T-cell (primary cell): ENCODE data around the gene CCDC78. TPM values are rescaled to one million over a fixed set of nuclear protein-coding genes. Genes with fewer than 3 reads are reported as not detected.

ENCODE experiments used
- ATAC-seq, 4 experiments: fragments of 200-7000 bp in 3 of 4; fragments of 150-1000 bp in 1 of 4; cut with Tn5 transposase; replicated peaks in 1 of 4; 1 replicate in 3 of 4; 2 replicates in 1 of 4; pipeline ENCODE4 v1.10.0; 2021; ENCODE audit warnings: moderate library complexity in 3 of 4, mild to moderate bottlenecking in 2 of 4, moderate number of reproducible peaks in 1 of 4
- CTCF ChIA-PET, 2 donors: fragments of 300-600 bp; sonication (Branson Sonifier 250); formaldehyde crosslinking; loops; one replicate each; lab custom pipeline; 2022; ENCODE audit warnings: antibody characterized with exemption in 2 of 2; lab: Charles Lee
- POLR2A ChIA-PET, 2 donors: fragments of 300-600 bp; sonication (Branson Sonifier 250); formaldehyde crosslinking; loops; one replicate each; lab custom pipeline; 2022; ENCODE audit warnings: antibody characterized with exemption in 2 of 2; lab: Charles Lee
- DNase-seq, 35 experiments: peaks; one replicate each; pipeline versions ENCODE4 v3.0.0 to v3.0.0-alpha.2; 2013 to 2023
- H3K27ac ChIP-seq: one replicate; pipeline ENCODE4 v1.5.1; 2013; ENCODE audit warnings: low read length
- H3K27me3 ChIP-seq, 2 experiments: replicated peaks in 1 of 2; 1 replicate in 1 of 2; 2 replicates in 1 of 2; pipeline versions ENCODE4 v1.6.1 to v1.7.0; 2013; ENCODE audit warnings: low read length in 1 of 2, mixed read lengths in 1 of 2; ENCODE audit not compliant: control insufficient read depth in 2 of 2, insufficient read depth in 2 of 2; ENCODE audit errors: extremely low read depth in 1 of 2
- H3K36me3 ChIP-seq, 2 donors: 1 replicate in 1 of 2; 2 replicates in 1 of 2; pipeline versions ENCODE4 v1.6.1 to v1.7.0; 2013; ENCODE audit warnings: low read length in 1 of 2; ENCODE audit not compliant: control insufficient read depth in 2 of 2, insufficient read depth in 1 of 2; ENCODE audit errors: extremely low read depth in 1 of 2
- H3K4me1 ChIP-seq, 2 experiments: 1 replicate in 1 of 2; 2 replicates in 1 of 2; pipeline versions ENCODE4 v1.6.1 to v1.7.0; 2013; ENCODE audit warnings: low read length in 2 of 2, mixed read lengths in 1 of 2; ENCODE audit not compliant: insufficient read depth in 2 of 2, control insufficient read depth in 1 of 2; ENCODE audit errors: extremely low read depth in 1 of 2
- H3K4me3 ChIP-seq, 2 donors: 1 replicate in 1 of 2; 2 replicates in 1 of 2; pipeline versions ENCODE4 v1.5.1 to v1.7.0; 2013; ENCODE audit warnings: mild to moderate bottlenecking in 2 of 2, low read length in 1 of 2, moderate library complexity in 1 of 2; ENCODE audit not compliant: control insufficient read depth in 1 of 2; ENCODE audit errors: extremely low read depth in 1 of 2
- H3K9me3 ChIP-seq: 2 replicates; pipeline ENCODE4 v1.7.0; 2013
- H3K27ac Mint-ChIP-seq, 2 donors: one replicate each; pipeline ENCODE4 v1.8.0; 2020 to 2021; ENCODE audit warnings: mild to moderate bottlenecking in 2 of 2, mixed read lengths in 2 of 2
- H3K27me3 Mint-ChIP-seq, 2 donors: one replicate each; pipeline ENCODE4 v1.8.0; 2021 to 2022; ENCODE audit warnings: mixed read lengths in 2 of 2
- H3K36me3 Mint-ChIP-seq: one replicate; pipeline ENCODE4 v1.8.0; 2021; ENCODE audit warnings: mixed read lengths
- H3K4me1 Mint-ChIP-seq, 3 donors: one replicate each; pipeline ENCODE4 v1.8.0; 2020 to 2022; ENCODE audit warnings: mixed read lengths in 3 of 3, mild to moderate bottlenecking in 1 of 3
- H3K4me3 Mint-ChIP-seq, 3 donors: one replicate each; pipeline ENCODE4 v1.8.0; 2020 to 2022; ENCODE audit warnings: mild to moderate bottlenecking in 3 of 3, mixed read lengths in 3 of 3, moderate library complexity in 3 of 3
- H3K9me3 Mint-ChIP-seq, 3 donors: one replicate each; pipeline ENCODE4 v1.8.0; 2020 to 2022; ENCODE audit warnings: mixed read lengths in 3 of 3
- WGBS: methylation state at CpG from one replicate; pipeline ENCODE4 v1.1.5; 2013; ENCODE audit warnings: missing lambda C conversion rate; ENCODE audit not compliant: insufficient coverage; 5-methylcytosine and 5-hydroxymethylcytosine counted together
- total RNA-seq, 35 experiments: library from RNA in 6 of 35; stranded (reverse) in 6 of 35; fragments of 120-200 nt in 1 of 35; gene quantifications; one replicate each; pipeline versions ENCODE4 v1.2.1 to v1.2.4 and lab custom pipeline; 2013 to 2026

The CCDC78 gene
- total RNA-seq, 5 donors from 2014 or later (not counting 1 experiment from before 2014, with no cell fraction given): 3.1 to 17.1 (median 8.6) TPM

GRCh38 chr16:726188-726437 is 130 bp downstream of the CCDC78 start:
- Histone ChIP-seq H3K27me3 (peaks cover 0 to 3% of the 10 kb centered on the region in 2 experiments), H3K4me3 (no peak overlapping the region), H3K36me3 (peaks cover 0 to 3% of the 10 kb centered on the region in 2 donors), H3K27ac (peak overlapping the region; percentile 49), H3K4me1 (peaks cover 0 to 48% of the 10 kb centered on the region in 2 experiments), H3K9me3 (no peaks in the 10 kb centered on the region)
- Mint-ChIP-seq H3K4me3 (peak overlapping the region; percentile 71 to 80 (median 73)), H3K36me3 (no peaks in the 10 kb centered on the region), H3K27ac (no peak overlapping the region), H3K9me3 (no peaks in the 10 kb centered on the region), H3K4me1 (peaks cover 5 to 12% (median 6%) of the 10 kb centered on the region in 3 donors), H3K27me3 (no peaks in the 10 kb centered on the region)
- no peak for DNase-seq
- WGBS: 70% methylated on average over 7 of the region's 9 CpGs
- CTCF ChIA-PET: interaction anchor here in 1 of 2 donors (1.5 kb wide), 1 partner anchor 14 kb away, joined by 5 read pairs; no protein-coding TSS in a partner anchor
- ATAC-seq: no peak
- POLR2A ChIA-PET: interaction anchor here in 1 of 2 donors (1.1 kb wide), 1 partner anchor 10 kb away, joined by 3 read pairs; no protein-coding TSS in a partner anchor

GRCh38 chr16:725463-726187 is 618 bp downstream of the CCDC78 start:
- H3K9me3 ChIP-seq: no peaks in the 10 kb centered on the region
- peaks cover 0 to 3% of the 10 kb centered on the region in 2 experiments for H3K27me3 ChIP-seq
- 93% methylated on average over 17 of the region's 23 CpGs for WGBS
- CTCF ChIA-PET: interaction anchor here in 1 of 2 donors (1.5 kb wide), 1 partner anchor 13 kb away, joined by 5 read pairs; no protein-coding TSS in a partner anchor
- ATAC-seq: no peak
- peaks cover 0 to 3% of the 10 kb centered on the region in 2 donors for H3K36me3 ChIP-seq
- Mint-ChIP-seq H3K27me3 (no peaks in the 10 kb centered on the region), H3K27ac (no peak overlapping the region), H3K4me1 (peaks cover 5 to 12% (median 6%) of the 10 kb centered on the region in 3 donors), H3K36me3 (no peaks in the 10 kb centered on the region), H3K9me3 (no peaks in the 10 kb centered on the region), H3K4me3 (peak overlapping the region; percentile 28 to 80 (median 36))
- H3K4me3 ChIP-seq: no peak overlapping the region
- peaks cover 0 to 50% of the 10 kb centered on the region in 2 experiments for H3K4me1 ChIP-seq
- POLR2A ChIA-PET: interaction anchor here in 1 of 2 donors (1.1 kb wide), 1 partner anchor 10 kb away, joined by 3 read pairs; no protein-coding TSS in a partner anchor
- H3K27ac ChIP-seq: peak overlapping the region; percentile 49
- DNase-seq: no peak

GRCh38 chr16:725041-725376 is 1.2 kb downstream of the CCDC78 start:
- Mint-ChIP-seq H3K27me3 (no peaks in the 10 kb centered on the region), H3K9me3 (no peaks in the 10 kb centered on the region), H3K4me3 (no peak overlapping the region), H3K36me3 (no peaks in the 10 kb centered on the region), H3K4me1 (peaks cover 11 to 17% (median 11%) of the 10 kb centered on the region in 3 donors), H3K27ac (peak overlapping the region; percentile 16 to 27)
- no peaks in the 10 kb centered on the region for H3K9me3 ChIP-seq
- H3K4me3 ChIP-seq: no peak overlapping the region
- peaks cover 0 to 2% of the 10 kb centered on the region in 2 donors for H3K36me3 ChIP-seq
- 79% methylated on average over 7 of the region's 7 CpGs for WGBS
- ChIA-PET POLR2A (interaction anchor here in 1 of 2 donors (1.1 kb wide), 1 partner anchor 9 kb away, joined by 3 read pairs; no protein-coding TSS in a partner anchor), CTCF (interaction anchor here in 1 of 2 donors (1.5 kb wide), 1 partner anchor 13 kb away, joined by 5 read pairs; no protein-coding TSS in a partner anchor)
- H3K27me3 ChIP-seq: peaks cover 0 to 3% of the 10 kb centered on the region in 2 experiments
- DNase-seq (no peak), ATAC-seq (no peak)
- H3K27ac ChIP-seq: no peak overlapping the region
- peaks cover 3 to 56% of the 10 kb centered on the region in 2 experiments for H3K4me1 ChIP-seq

GRCh38 chr16:724188-725040 is 1.8 kb downstream of the CCDC78 start:
- Mint-ChIP-seq H3K36me3 (no peaks in the 10 kb centered on the region), H3K27ac (no peak overlapping the region), H3K27me3 (no peaks in the 10 kb centered on the region), H3K4me3 (no peak overlapping the region), H3K4me1 (peaks cover 13 to 23% (median 15%) of the 10 kb centered on the region in 3 donors), H3K9me3 (no peaks in the 10 kb centered on the region)
- ChIA-PET CTCF (interaction anchor here in 1 of 2 donors (1.5 kb wide), 1 partner anchor 12 kb away, joined by 5 read pairs; no protein-coding TSS in a partner anchor), POLR2A (no interaction called here)
- H3K27ac ChIP-seq: no peak overlapping the region
- no peaks in the 10 kb centered on the region for H3K9me3 ChIP-seq
- 82% methylated on average over 22 of the region's 29 CpGs for WGBS
- H3K4me3 ChIP-seq: no peak overlapping the region
- no peak for DNase-seq
- ATAC-seq: no peak
- H3K4me1 ChIP-seq: peaks cover 5 to 62% of the 10 kb centered on the region in 2 experiments
- no peaks in the 10 kb centered on the region for H3K36me3 ChIP-seq
- H3K27me3 ChIP-seq: peaks cover 0 to 3% of the 10 kb centered on the region in 2 experiments

GRCh38 chr16:723695-724094 is 2.5 kb downstream of the CCDC78 start:
- Mint-ChIP-seq H3K4me3 (peak overlapping the region in 1 of 3 donors; percentile 25), H3K27me3 (no peaks in the 10 kb centered on the region), H3K27ac (no peak overlapping the region), H3K9me3 (no peaks in the 10 kb centered on the region), H3K4me1 (peaks cover 19 to 28% (median 20%) of the 10 kb centered on the region in 3 donors), H3K36me3 (no peaks in the 10 kb centered on the region)
- Histone ChIP-seq H3K9me3 (no peaks in the 10 kb centered on the region), H3K27me3 (peaks cover 0 to 3% of the 10 kb centered on the region in 2 experiments), H3K27ac (no peak overlapping the region), H3K36me3 (no peaks in the 10 kb centered on the region), H3K4me3 (no peak overlapping the region), H3K4me1 (peaks cover 5 to 67% of the 10 kb centered on the region in 2 experiments)
- WGBS: 89% methylated on average over 6 of the region's 9 CpGs
- ChIA-PET POLR2A (no interaction called here), CTCF (no interaction called here)
- no peak for DNase-seq
- ATAC-seq: no peak
